Thymus (tissue), 11 donors: ENCODE results near the gene SIRPA. TPM values are rescaled to one million over a fixed set of nuclear protein-coding genes. Genes with fewer than 3 reads are reported as not detected.

Experiments
- DNase-seq, 9 donors: peaks; one replicate each; pipeline ENCODE4 v3.0.0-alpha.2; 2013; ENCODE audit warnings: low spot score in 9 of 9, low read depth in 6 of 9, missing footprints in 1 of 9
- H3K27ac ChIP-seq, 2 donors: one replicate each; pipeline ENCODE4 v1.5.1; 2013; ENCODE audit warnings: control low read depth in 1 of 2, low read depth in 1 of 2, low read length in 1 of 2, mild to moderate bottlenecking in 1 of 2, moderate library complexity in 1 of 2
- H3K27me3 ChIP-seq, 2 donors: one replicate each; pipeline ENCODE4 v1.5.1; 2013; ENCODE audit warnings: low read length in 1 of 2; ENCODE audit not compliant: control insufficient read depth in 2 of 2, insufficient read depth in 1 of 2
- H3K36me3 ChIP-seq, 2 donors: one replicate each; pipeline ENCODE4 v1.5.1; 2013; ENCODE audit warnings: low read length in 1 of 2, mild to moderate bottlenecking in 1 of 2, moderate library complexity in 1 of 2; ENCODE audit not compliant: control insufficient read depth in 2 of 2, insufficient read depth in 2 of 2
- H3K4me1 ChIP-seq, 2 donors: one replicate each; pipeline ENCODE4 v1.5.1; 2013; ENCODE audit warnings: low read length in 2 of 2; ENCODE audit not compliant: control insufficient read depth in 2 of 2, insufficient read depth in 2 of 2
- H3K4me3 ChIP-seq, 2 donors: one replicate each; pipeline ENCODE4 v1.5.1; 2013; ENCODE audit warnings: low read length in 2 of 2, control low read depth in 1 of 2, mild to moderate bottlenecking in 1 of 2
- H3K9me3 ChIP-seq, 2 donors: one replicate each; pipeline ENCODE4 v1.5.1; 2013; ENCODE audit warnings: low read length in 1 of 2, mild to moderate bottlenecking in 1 of 2; ENCODE audit not compliant: control insufficient read depth in 2 of 2, insufficient read depth in 1 of 2
- WGBS: extraction: QIAGEN DNeasy Blood & Tissue Kit; methylation state at CpG from one replicate; pipeline ENCODE4 v1.1.7; 2013; 5-methylcytosine and 5-hydroxymethylcytosine counted together
- polyA plus RNA-seq: library from polyadenylated mRNA; stranded (reverse); fragments of 200-250 nt; gene quantifications from one replicate; pipeline ENCODE4 v1.2.3, GENCODE V29; 2013
- total RNA-seq: library from RNA; stranded (reverse); fragments of 120-200 nt; gene quantifications from one replicate; pipeline ENCODE4 v1.2.4, GENCODE V29; 2013
- donor health status: healthy.

SIRPA gene
- total and polyA plus RNA-seq, 2 donors = 3.0 to 11.9 TPM

DNA sequence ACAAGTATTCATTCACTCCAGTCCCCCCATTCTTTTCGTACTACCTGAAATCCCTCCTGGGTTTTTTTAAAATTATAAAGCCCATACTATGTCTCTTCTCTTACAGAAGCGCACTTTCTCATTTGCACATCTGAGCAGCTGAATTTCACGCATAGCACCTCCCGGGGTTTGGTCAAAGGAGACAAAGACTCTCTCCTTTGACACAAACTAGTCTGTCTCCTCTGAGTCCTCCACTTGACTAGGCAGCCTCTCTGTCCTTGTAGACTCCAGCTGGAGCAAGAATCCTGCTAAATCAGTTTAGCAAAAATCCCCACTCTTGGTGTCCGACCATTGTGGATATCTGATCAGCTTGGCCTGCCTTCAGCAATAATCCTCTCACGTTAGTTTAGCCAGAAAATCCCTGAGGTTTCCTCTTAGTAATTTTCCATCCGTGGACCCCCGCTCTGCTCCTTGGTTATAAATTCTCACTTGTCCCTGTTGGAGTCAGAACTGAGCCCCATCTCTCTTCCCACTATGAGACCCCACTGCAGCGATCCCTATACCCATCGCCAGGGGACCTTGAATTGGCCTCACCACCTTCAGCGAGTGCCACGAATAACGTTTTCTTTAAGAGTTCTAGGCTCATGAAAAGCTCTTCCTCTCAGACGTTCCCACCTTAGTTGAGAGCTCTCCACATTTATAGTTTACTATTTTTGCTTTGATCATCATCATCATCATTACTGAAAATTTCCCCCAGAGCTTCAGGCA, 69.6 kb downstream of the SIRPA start:
- peaks cover 0 to 9% of the 10 kb centered on the region in 2 donors for H3K27me3 ChIP-seq
- no peaks in the 10 kb centered on the region for H3K9me3 ChIP-seq
- H3K4me3 ChIP-seq = no peak overlapping the region
- H3K4me1 ChIP-seq = peaks cover 0 to 4% of the 10 kb centered on the region in 2 donors
- WGBS = 61% methylated on average over 14 of the region's 14 CpGs
- DNase-seq = no peak
- H3K36me3 ChIP-seq = no peaks in the 10 kb centered on the region
- H3K27ac ChIP-seq = no peak overlapping the region

DNA sequence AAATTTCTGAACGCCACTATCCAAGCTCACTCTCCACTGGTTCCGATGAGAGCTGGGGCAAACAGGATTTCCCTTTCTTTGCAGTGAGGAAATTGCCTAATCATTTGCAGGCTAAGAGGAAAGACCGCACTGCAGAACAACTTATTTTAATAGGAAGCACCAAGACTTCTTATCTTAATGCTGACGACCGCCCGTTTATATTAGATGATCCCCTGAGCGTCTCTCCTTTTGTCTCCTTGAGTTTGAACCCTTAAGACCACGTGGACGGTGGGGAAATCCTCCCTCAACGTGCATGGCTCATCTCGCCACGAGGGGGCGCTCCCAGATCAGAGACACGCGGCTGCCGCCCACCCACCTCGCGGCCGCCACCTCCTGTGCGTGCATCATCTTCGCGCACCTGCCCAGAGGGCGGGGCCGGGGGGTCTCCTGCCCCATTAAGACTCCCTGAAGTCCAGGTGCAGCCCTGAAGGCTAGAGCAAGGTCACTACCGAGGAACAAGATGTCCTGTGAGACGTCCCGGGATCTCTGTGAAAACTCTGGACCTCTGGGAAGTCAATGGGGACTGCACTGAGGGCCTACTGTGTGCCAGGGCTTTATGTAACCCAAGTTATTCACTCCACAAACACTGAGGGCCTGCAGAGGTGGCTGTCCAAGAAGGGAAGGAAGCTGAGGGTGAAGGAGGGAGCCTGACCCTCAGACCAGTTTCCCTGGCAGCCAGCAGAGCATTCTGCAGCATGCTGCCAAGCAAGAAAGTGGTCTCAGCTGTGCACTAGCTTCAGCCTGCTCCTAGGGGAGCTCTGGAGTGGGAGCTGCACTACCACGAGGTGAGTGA, 70.5 kb downstream of the SIRPA start:
- WGBS = 8% methylated on average over 28 of the region's 28 CpGs
- no peak overlapping the region for H3K4me3 ChIP-seq
- H3K27ac ChIP-seq = no peak overlapping the region
- no peaks in the 10 kb centered on the region for H3K9me3 ChIP-seq
- DNase-seq = peak; percentile 24 to 74 (median 41)
- no peaks in the 10 kb centered on the region for H3K36me3 ChIP-seq
- H3K4me1 ChIP-seq = peaks cover 0 to 4% of the 10 kb centered on the region in 2 donors
- H3K27me3 ChIP-seq = peaks cover 0 to 9% of the 10 kb centered on the region in 2 donors

DNA sequence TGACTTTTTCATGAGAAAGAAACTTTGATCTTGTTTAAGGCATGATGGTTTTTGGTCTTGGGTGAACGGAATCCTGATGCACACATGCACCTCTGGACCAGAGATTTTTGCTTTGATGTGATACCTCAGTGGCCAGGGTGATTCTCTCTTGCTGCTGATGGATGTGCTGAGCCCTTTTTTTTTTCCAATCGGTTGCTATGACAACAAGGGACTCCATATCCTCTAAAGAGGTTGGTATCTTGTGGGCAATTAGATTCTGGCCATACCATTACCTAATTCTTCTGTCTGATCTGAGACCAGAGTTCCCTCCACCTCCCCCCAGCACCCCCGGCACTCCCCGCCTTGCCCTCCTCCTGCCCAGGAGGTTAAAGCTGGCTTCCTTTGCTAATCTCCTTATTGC, 73.8 kb downstream of the SIRPA start:
- no peak overlapping the region for H3K4me3 ChIP-seq
- WGBS = 93% methylated on average over 4 of the region's 4 CpGs
- DNase-seq = no peak
- H3K36me3 ChIP-seq = no peaks in the 10 kb centered on the region
- H3K4me1 ChIP-seq = peaks cover 0 to 4% of the 10 kb centered on the region in 2 donors
- H3K27me3 ChIP-seq = peaks cover 0 to 12% of the 10 kb centered on the region in 2 donors
- H3K27ac ChIP-seq = no peak overlapping the region
- no peaks in the 10 kb centered on the region for H3K9me3 ChIP-seq

DNA sequence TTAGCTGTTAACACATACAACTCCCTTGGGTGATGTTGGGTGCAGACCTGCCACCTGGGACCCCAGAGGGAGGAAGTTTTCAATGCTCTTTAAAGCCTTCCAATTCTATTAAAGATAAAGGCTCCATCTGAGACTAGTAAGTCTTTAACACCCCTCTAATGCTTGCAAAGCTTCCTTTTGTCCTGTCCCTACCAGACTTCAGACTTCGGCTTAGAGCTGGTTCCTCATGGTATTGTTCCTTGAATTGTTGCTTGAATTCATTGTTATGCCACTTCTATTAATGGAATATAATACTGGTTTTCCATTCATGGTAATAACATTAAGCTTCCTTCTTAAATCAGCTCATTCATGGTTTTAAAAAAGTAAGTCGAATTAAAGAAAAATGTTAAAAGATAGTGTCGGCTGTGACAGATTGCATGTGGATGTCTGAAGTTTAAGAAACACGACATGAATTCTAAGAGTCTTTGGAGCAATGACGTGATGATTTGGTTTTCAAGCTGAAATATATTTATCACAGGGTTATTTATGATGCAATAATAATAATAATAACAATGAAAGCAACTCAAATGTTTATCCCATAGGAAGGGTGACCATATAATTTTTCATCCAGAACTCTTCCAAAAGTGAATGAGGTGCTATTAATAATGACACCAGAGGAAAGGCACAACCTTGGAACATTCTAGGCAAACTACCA, 76.8 kb downstream of the SIRPA start:
- Histone ChIP-seq H3K4me1 (no peaks in the 10 kb centered on the region), H3K27ac (no peak overlapping the region), H3K9me3 (no peaks in the 10 kb centered on the region), H3K36me3 (no peaks in the 10 kb centered on the region), H3K4me3 (no peak overlapping the region), H3K27me3 (peaks cover 0 to 4% of the 10 kb centered on the region in 2 donors)
- 92% methylated on average over 5 of the region's 5 CpGs for WGBS
- no peak for DNase-seq

DNA sequence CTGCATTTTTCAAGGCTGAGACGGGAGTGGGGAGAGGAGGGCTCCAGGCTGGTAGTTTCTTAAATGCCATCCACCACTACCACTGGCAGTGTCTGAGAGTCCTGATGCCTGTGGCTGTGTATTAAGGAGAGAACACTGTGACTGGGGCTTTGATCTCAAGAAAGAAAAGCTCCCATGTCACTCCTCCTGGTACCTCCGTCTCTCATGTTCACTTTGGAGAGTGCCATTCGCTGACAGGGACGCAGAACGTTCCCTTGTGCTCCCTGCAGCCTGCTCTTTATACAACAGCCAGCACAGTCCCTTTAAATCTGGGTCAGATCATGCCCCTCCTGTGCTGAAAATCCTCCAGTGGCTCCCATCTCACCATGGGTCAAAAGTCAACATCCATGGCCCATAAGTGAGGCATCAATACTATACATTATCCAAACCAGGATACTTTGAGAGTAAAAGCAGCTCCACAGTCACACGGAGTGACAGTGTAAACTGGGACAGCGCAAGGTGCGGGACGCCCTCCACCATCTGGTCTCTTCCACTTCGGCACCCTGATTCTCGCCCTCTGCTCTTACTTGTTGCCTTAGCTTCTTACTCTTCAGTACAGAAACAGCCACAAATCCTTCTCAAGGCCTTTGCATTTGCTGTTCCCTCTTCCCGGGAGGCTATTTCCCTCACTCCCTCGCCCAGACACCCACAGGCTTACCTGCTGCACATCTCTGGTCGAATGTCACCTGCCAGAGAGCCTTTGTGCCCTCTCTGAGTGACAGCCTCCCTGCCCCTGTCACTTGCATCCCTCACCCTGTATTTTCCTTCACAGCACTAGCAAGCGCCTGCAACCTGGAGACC, 78.6 kb downstream of the SIRPA start:
- WGBS = 82% methylated on average over 15 of the region's 15 CpGs
- Histone ChIP-seq H3K9me3 (no peaks in the 10 kb centered on the region), H3K4me1 (no peaks in the 10 kb centered on the region), H3K27ac (no peak overlapping the region), H3K36me3 (no peaks in the 10 kb centered on the region), H3K4me3 (no peak overlapping the region), H3K27me3 (peaks cover 0 to 4% of the 10 kb centered on the region in 2 donors)
- no peak for DNase-seq

DNA sequence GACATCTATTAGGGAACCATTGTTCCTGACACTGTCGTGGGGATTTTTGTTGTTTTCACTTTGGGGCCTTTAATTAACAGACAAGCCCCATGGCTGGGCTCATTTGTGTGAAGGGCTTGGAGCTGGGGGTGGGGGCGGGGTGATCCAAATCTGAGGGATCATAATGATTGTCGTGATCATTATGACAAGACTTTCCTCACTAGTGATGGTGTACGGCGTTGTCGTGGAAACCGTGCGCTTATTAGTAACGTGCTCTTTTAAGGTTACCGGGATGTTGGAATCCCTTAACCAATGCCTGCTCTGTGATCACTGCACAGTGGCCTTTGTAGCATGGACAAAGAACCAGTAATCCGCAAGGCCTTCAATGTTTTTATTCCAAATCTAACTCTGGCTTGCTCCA, 80.1 kb downstream of the SIRPA start:
- no peaks in the 10 kb centered on the region for H3K36me3 ChIP-seq
- no peak overlapping the region for H3K27ac ChIP-seq
- WGBS = 96% methylated on average over 11 of the region's 11 CpGs
- DNase-seq = no peak
- H3K4me1 ChIP-seq = no peaks in the 10 kb centered on the region
- peaks cover 0 to 3% of the 10 kb centered on the region in 2 donors for H3K27me3 ChIP-seq
- H3K4me3 ChIP-seq = no peak overlapping the region
- no peaks in the 10 kb centered on the region for H3K9me3 ChIP-seq

DNA sequence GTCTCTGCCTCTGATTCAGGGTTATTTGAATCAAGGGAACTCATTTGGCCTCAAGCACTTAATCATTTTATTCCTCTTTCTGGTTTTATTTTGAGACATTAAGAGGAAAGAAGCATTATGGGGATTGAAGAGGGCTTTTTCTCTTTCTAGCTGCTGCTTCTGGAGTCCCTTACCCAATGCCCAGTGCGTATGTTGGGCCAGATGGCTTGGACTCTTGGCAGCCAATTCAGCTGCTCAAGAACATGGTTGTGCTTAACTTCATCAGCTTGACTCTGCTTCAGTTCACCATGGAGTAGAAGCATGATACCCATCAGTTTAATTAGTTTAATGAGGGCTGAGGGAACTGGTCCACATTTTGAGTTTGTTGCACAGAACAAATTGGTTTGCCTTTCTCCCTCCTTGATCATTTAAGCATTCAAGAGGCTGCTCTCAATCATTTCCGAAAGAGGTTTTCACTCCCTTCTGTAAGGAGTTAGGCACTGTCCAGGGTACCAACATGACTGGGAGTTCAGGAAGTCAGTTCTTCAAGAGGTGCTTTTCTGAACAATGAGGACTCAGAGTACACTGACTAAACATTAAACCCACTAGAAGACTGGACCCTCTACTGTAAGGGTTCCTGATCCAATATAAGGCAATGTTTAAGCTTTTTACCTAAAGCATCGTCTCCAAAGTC, 84.0 kb downstream of the SIRPA start:
- H3K27me3 ChIP-seq = no peaks in the 10 kb centered on the region
- H3K36me3 ChIP-seq = no peaks in the 10 kb centered on the region
- H3K27ac ChIP-seq = no peak overlapping the region
- DNase-seq = no peak
- H3K4me1 ChIP-seq = no peaks in the 10 kb centered on the region
- H3K4me3 ChIP-seq = no peak overlapping the region
- H3K9me3 ChIP-seq = no peaks in the 10 kb centered on the region
- 58% methylated on average over 3 of the region's 3 CpGs for WGBS

DNA sequence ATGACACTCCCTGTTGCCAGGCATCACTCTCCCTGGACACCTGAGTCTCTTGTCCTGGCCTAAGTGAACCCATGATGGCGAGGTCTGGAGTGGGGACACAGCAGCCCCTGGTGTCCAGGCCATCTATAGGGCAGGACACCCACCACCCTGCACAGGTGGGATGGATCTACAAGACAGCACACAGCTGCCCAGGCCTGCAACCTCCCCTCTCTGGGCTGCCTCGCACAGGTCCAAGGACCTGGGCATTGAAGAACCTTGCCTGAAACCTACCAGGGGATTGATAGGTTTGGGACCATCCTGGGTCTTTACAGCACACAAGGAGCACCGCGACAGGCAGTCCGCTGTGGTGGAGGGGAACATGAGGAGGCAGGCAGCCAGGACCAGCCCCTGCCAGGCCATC, 87.5 kb downstream of the SIRPA start:
- WGBS = 90% methylated on average over 5 of the region's 5 CpGs
- Histone ChIP-seq H3K36me3 (no peaks in the 10 kb centered on the region), H3K27ac (no peak overlapping the region), H3K9me3 (no peaks in the 10 kb centered on the region), H3K4me3 (no peak overlapping the region), H3K4me1 (no peaks in the 10 kb centered on the region), H3K27me3 (no peaks in the 10 kb centered on the region)
- no peak for DNase-seq
